ENCODE data around the gene FAM3D.

GRCh38 chr3:58597770-58598310 lies 68.7 kb downstream of the FAM3D start:
- TF ChIP-seq CTCF (conservative IDR thresholded peaks at IDR 0.05; ENCODE audit: low read length): no peak
- TF ChIP-seq EZH2phosphoT487 (IDR thresholded peaks at IDR 0.05; ENCODE audit: borderline replicate concordance): no peak

Data from Loucy (cell line).